Endothelial cell of umbilical vein (primary cell): Measurements from ENCODE around the gene PFKL. TPM values are rescaled to one million over a fixed set of nuclear protein-coding genes. Genes with fewer than 3 reads are reported as not detected.

Experiments used
- BruUV-seq: library from RNA; stranded (reverse); fragments of 400-500 nt; replicated peaks from 2 replicates; lab custom pipeline; 2021; lab: Mats Ljungman, UMichigan
- CTCF ChIA-PET: fragments of 300-600, 350-600 bp; sonication (Branson Sonifier 250); formaldehyde crosslinking; loops from one replicate; lab custom pipeline; 2021; ENCODE audit warnings: antibody characterized with exemption, inconsistent platforms; lab: Charles Lee
- POLR2A ChIA-PET: fragments of 300-600, 350-600 bp; sonication (Branson Sonifier 250); formaldehyde crosslinking; loops from one replicate; lab custom pipeline; 2021; ENCODE audit warnings: antibody characterized with exemption, inconsistent platforms; lab: Charles Lee
- DNase-seq: peaks from one replicate; pipeline ENCODE4 v3.0.0-alpha.2; 2011; ENCODE audit warnings: low read depth, low spot score
- FAIRE-seq: peaks from 2 replicates; lab custom pipeline; 2011; peaks lifted over from hg19 to GRCh38; lab: Jason Lieb, UNC
- H2AFZ ChIP-seq: 2 replicates; pipeline ENCODE4 v1.6.0; 2012; ENCODE audit warnings: low read depth, low read length, control low read depth, inconsistent platforms
- H3K27ac ChIP-seq: 2 replicates; pipeline ENCODE4 v1.5.1; 2011; ENCODE audit warnings: low read depth, mild to moderate bottlenecking, control low read depth, low read length, moderate library complexity; ENCODE audit not compliant: insufficient read depth
- H3K27me3 ChIP-seq, 2 experiments: 2 replicates each; pipeline versions ENCODE4 v1.6.0 to v1.6.1; 2011; ENCODE audit warnings: low read length in 2 of 2, mixed read lengths in 1 of 2; ENCODE audit not compliant: control insufficient read depth in 2 of 2, insufficient read depth in 2 of 2
- H3K36me3 ChIP-seq, 2 experiments: 2 replicates in 1 of 2; 3 replicates in 1 of 2; pipeline ENCODE4 v1.5.1; 2011; ENCODE audit warnings: low read length in 2 of 2, mild to moderate bottlenecking in 1 of 2, moderate library complexity in 1 of 2; ENCODE audit not compliant: control insufficient read depth in 2 of 2, insufficient read depth in 2 of 2; ENCODE audit errors: extremely low read depth in 1 of 2
- H3K4me1 ChIP-seq: 3 replicates; pipeline ENCODE4 v1.5.1; 2011; ENCODE audit warnings: mild to moderate bottlenecking, low read length; ENCODE audit not compliant: control insufficient read depth, insufficient read depth; ENCODE audit errors: extremely low read depth
- H3K4me2 ChIP-seq: 2 replicates; pipeline ENCODE4 v1.6.1; 2011; ENCODE audit warnings: low read length, control low read depth, mixed read lengths; ENCODE audit not compliant: insufficient read depth
- H3K4me3 ChIP-seq, 3 experiments: fragments of 200-600 bp in 1 of 3; sonication (generic), shearing (Covaris generic) in 1 of 3; replicated peaks in 1 of 3; 2 replicates each; pipeline ENCODE4 v1.5.1; 2011 to 2016; ENCODE audit warnings: control low read depth in 3 of 3, low read length in 3 of 3, mild to moderate bottlenecking in 2 of 3, inconsistent platforms in 1 of 3, low read depth in 1 of 3, moderate library complexity in 1 of 3; ENCODE audit not compliant: insufficient read depth in 1 of 3
- H3K79me2 ChIP-seq: 2 replicates; pipeline ENCODE4 v1.6.0; 2012; ENCODE audit warnings: low read length, inconsistent platforms; ENCODE audit not compliant: control insufficient read depth, insufficient read depth
- H3K9ac ChIP-seq: replicated peaks from 2 replicates; pipeline ENCODE3; 2011; ENCODE audit warnings: low read length, control low read depth; ENCODE audit not compliant: insufficient read depth; ENCODE audit errors: extremely low read depth
- H3K9me1 ChIP-seq: replicated peaks from 3 replicates; pipeline ENCODE4 v1.6.0; 2011; ENCODE audit warnings: mild to moderate bottlenecking, low read length; ENCODE audit not compliant: control insufficient read depth, insufficient read depth; ENCODE audit errors: extremely low read depth
- H3K9me3 ChIP-seq: replicated peaks from 2 replicates; pipeline ENCODE4 v1.5.1; 2012; ENCODE audit warnings: low read length, inconsistent platforms; ENCODE audit not compliant: control insufficient read depth, insufficient read depth
- H4K20me1 ChIP-seq: replicated peaks from 2 replicates; pipeline ENCODE3; 2011; ENCODE audit warnings: mild to moderate bottlenecking, low read length; ENCODE audit not compliant: control insufficient read depth, insufficient read depth; ENCODE audit errors: extremely low read depth
- EZH2 ChIP-seq: IDR thresholded peaks from 2 replicates; pipeline ENCODE4 v1.6.1; 2012; ENCODE audit warnings: borderline replicate concordance, low read depth, mild to moderate bottlenecking, moderate library complexity, low read length, inconsistent platforms; ENCODE audit not compliant: severe bottlenecking
- FOS ChIP-seq: IDR thresholded peaks from 2 replicates; pipeline ENCODE4 v1.6.1; 2011; ENCODE audit warnings: mild to moderate bottlenecking, low read length, moderate library complexity, borderline replicate concordance; ENCODE audit not compliant: insufficient read depth
- GATA2 ChIP-seq: IDR thresholded peaks from 2 replicates; pipeline ENCODE4 v1.7.0; 2011; ENCODE audit warnings: low read depth, mild to moderate bottlenecking, moderate library complexity, mixed read lengths, low read length; ENCODE audit not compliant: insufficient read length, insufficient read depth
- JUN ChIP-seq: IDR thresholded peaks from 2 replicates; pipeline ENCODE4 v1.6.1; 2011; ENCODE audit warnings: borderline replicate concordance, low read depth; ENCODE audit not compliant: insufficient read length, insufficient read depth
- POLR2A ChIP-seq: IDR thresholded peaks from 2 replicates; pipeline ENCODE4 v1.6.1; 2012; ENCODE audit warnings: low read depth, mild to moderate bottlenecking, control low read depth, low read length
- dilution Hi-C: fragments of 300-500 bp; cut with MboI; formaldehyde crosslinking; loops from one replicate; pipeline ENCODE4 v1.15.0; 2019; ENCODE audit warnings: low sequenced_read_pairs; ENCODE audit not compliant: extremely low pct_ligation_motif_present
- intact Hi-C: fragments of 100-400 bp; cut with micrococcal nuclease; formaldehyde crosslinking; loops from one replicate; pipeline ENCODE4 v1.10.0; 2022
- polyA plus RNA-seq, 4 experiments: library from polyadenylated mRNA; depleted of rRNA in 3 of 4; stranded (reverse) in 3 of 4; unstranded in 1 of 4; fragments of >200 nt; gene quantifications; 2 replicates each; pipeline versions ENCODE4 v1.2.1 to v1.2.3, GENCODE V29; 2011 to 2012; ENCODE audit warnings: missing spikeins in 1 of 4
- total RNA-seq: library from RNA; stranded (reverse); gene quantifications from 2 replicates; pipeline ENCODE4 v1.2.3, GENCODE V29; 2021
- TF ChIP-seq, protein P1 (sequence below): IDR thresholded peaks from 2 replicates; pipeline ENCODE4 v1.6.1; 2011; ENCODE audit not compliant: insufficient read depth, insufficient read length
- TF ChIP-seq, protein P2 (sequence below), 2 donors: IDR thresholded peaks; 1 replicate in 1 of 2; 2 replicates in 1 of 2; pipeline ENCODE4 v1.5.1; 2011; ENCODE audit warnings: low read length in 2 of 2, mild to moderate bottlenecking in 2 of 2, moderate library complexity in 2 of 2, control low read depth in 1 of 2, inconsistent platforms in 1 of 2, low read depth in 1 of 2; ENCODE audit not compliant: insufficient read depth in 1 of 2; ENCODE audit errors: extremely low read depth in 1 of 2

Gene PFKL
- total and polyA plus RNA-seq, 2 donors (not counting 3 experiments of a cell fraction or from before 2014, with no cell fraction given) = 137 to 154 TPM

DNA sequence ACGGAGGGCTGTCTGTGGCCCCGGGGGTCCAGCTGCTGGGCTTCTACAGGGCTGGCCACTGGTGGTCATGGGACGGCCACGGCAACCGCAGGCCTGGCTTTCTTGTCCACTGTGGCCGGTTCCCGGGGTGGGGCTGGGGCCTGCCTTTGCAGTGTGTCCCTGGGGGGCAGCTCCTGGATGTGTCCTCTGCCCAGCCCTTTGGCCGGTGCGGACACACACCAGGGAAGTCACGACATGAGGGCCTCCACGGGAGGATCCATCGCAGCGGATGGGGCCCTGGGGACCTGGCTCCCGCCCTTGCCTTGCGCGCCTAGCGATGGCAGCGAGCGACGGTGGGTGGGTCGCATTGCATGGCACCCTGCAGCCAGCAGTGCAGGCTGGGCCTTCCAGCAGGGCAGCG is 18.0 kb downstream of the PFKL start:
- H3K4me2 ChIP-seq = no peak overlapping the region

More for the DNA sequence above, 18.0 kb downstream of the PFKL start:
- no peaks in the 10 kb centered on the region for H3K27me3 ChIP-seq
- no peak overlapping the region for H2AFZ ChIP-seq
- POLR2A ChIA-PET = interaction anchor here (0.6 kb wide), 1 partner anchor 16 kb away, joined by 5 read pairs; no protein-coding TSS in a partner anchor
- no peaks in the 10 kb centered on the region for H4K20me1 ChIP-seq
- DNase-seq (no peak), FAIRE-seq (no peak)
- H3K79me2 ChIP-seq = no peaks in the 10 kb centered on the region
- no peak overlapping the region for H3K27ac ChIP-seq
- no peaks in the 10 kb centered on the region for H3K9me1 ChIP-seq
- dilution Hi-C loops (no loop called here), intact Hi-C loops (no loop called here)
- no TSS peak for BruUV-seq
- H3K9me3 ChIP-seq = no peaks in the 10 kb centered on the region
- CTCF ChIA-PET = no interaction called here
- no peak overlapping the region for H3K9ac ChIP-seq
- H3K4me1 ChIP-seq = no peaks in the 10 kb centered on the region
- no peak overlapping the region for H3K4me3 ChIP-seq
- TF ChIP-seq POLR2A (no peak), FOS (no peak), EZH2 (no peak), GATA2 (no peak), JUN (no peak)
- TF ChIP-seq, protein P1, sequence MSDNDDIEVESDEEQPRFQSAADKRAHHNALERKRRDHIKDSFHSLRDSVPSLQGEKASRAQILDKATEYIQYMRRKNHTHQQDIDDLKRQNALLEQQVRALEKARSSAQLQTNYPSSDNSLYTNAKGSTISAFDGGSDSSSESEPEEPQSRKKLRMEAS = no peak
- TF ChIP-seq, protein P2, sequence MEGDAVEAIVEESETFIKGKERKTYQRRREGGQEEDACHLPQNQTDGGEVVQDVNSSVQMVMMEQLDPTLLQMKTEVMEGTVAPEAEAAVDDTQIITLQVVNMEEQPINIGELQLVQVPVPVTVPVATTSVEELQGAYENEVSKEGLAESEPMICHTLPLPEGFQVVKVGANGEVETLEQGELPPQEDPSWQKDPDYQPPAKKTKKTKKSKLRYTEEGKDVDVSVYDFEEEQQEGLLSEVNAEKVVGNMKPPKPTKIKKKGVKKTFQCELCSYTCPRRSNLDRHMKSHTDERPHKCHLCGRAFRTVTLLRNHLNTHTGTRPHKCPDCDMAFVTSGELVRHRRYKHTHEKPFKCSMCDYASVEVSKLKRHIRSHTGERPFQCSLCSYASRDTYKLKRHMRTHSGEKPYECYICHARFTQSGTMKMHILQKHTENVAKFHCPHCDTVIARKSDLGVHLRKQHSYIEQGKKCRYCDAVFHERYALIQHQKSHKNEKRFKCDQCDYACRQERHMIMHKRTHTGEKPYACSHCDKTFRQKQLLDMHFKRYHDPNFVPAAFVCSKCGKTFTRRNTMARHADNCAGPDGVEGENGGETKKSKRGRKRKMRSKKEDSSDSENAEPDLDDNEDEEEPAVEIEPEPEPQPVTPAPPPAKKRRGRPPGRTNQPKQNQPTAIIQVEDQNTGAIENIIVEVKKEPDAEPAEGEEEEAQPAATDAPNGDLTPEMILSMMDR (IDR thresholded peaks at IDR 0.05; ENCODE audit: extremely low read depth in 1 of 2, insufficient read depth in 1 of 2, low read depth in 1 of 2, low read length in 2 of 2) = no peak
- peaks cover 2 to 56% of the 10 kb centered on the region in 2 experiments for H3K36me3 ChIP-seq
